Activated CD4-positive, alpha-beta T cell treated with anti-CD3 and anti-CD28 coated beads for 48 hours (primary cell): ENCODE results near the gene SPDYE17.
"Not testable (repeated sequence)": the region's sequence is repeated elsewhere in the genome, so short reads cannot be mapped to it uniquely, and the experiment has no call there.

Experiments used
- DNase-seq: peaks from one replicate; pipeline ENCODE4 v3.0.0-alpha.2; 2020

SPDYE17 gene

GRCh38 chr7:76998285-76998589 lies 33.9 kb downstream of the SPDYE17 start:
- DNase-seq = no peak

GRCh38 chr7:76997381-76998284 lies 34.5 kb downstream of the SPDYE17 start:
- no peak for DNase-seq

DNA sequence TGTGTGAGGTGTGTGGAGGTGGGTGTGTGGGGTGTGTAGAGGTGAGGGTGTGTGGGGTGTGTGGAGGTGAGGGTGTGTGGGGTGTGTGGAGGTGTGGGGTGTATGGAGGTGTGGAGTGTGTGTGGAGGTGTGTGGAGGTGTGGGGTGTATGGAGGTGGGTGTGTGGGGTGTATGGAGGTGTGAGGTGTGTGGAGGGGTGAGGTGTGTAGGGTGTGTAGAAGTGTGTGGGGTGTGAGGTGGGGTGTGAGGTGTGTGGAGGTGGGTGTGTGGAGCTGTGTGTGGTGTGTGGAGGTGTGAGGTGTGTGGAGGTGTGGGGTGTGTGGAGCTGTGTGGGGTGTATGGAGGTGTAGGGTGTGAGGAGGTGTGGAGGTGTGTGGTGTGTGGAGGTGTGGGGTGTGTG lies 35.2 kb downstream of the SPDYE17 start:
- DNase-seq = not testable (repeated sequence)

GRCh38 chr7:76994286-76994685 lies 37.9 kb downstream of the SPDYE17 start:
- not testable (repeated sequence) for DNase-seq

GRCh38 chr7:76993831-76994230 lies 38.3 kb downstream of the SPDYE17 start:
- not testable (repeated sequence) for DNase-seq

DNA sequence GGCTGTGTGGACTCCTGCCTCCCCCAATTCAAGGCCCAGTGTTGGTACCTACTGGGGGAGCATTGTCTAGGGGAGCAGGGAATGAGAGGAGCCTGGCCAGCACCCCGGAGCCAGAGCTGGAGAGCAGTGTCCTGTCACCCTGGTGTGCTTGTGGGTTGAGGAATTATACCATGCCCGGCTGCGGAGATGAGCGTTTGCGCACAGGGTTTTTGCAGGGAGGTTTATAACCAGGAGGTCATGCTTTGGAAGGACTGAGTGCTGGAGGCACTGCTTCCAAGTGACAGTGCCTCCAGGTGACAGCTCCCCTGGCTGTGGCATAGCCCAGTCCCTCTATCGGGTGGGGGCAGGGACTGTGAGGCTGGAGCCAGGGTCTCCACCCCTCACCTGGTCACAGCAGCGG lies 39.3 kb downstream of the SPDYE17 start:
- not testable (repeated sequence) for DNase-seq

DNA sequence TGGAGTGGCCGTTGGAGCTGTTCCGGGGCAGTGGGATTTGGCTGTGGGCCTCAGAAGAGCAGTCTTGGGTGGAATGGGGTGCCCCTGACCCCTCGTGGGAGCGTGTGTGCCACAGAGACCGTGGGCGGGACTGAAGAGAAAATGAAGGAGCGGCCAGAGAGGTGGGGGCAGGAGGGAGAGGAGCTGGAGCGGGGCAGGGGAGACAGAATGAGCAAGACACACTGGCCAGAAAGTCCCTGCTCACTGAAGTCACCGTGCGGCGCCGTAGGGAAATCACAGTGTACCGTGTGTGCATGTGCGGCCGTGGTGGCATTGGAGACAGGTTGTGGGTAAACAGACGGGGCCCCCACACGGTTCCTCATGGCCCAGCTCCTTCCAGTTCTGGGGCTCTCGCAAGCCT lies 40.0 kb downstream of the SPDYE17 start:
- DNase-seq = not testable (repeated sequence)

- not testable (repeated sequence) for DNase-seq
Observed at GRCh38 chr7:76990202-76990601, 42.0 kb downstream of the SPDYE17 start.

GRCh38 chr7:76985924-76986717 lies 46.0 kb downstream of the SPDYE17 start:
- DNase-seq = not testable (repeated sequence)

- not testable (repeated sequence) for DNase-seq
Observed at GRCh38 chr7:76984784-76985136, 47.4 kb downstream of the SPDYE17 start.

GRCh38 chr7:76983937-76984783 lies 48.0 kb downstream of the SPDYE17 start:
- DNase-seq = not testable (repeated sequence)

GRCh38 chr7:76983333-76983732 lies 48.8 kb downstream of the SPDYE17 start:
- DNase-seq = not testable (repeated sequence)

- not testable (repeated sequence) for DNase-seq
Observed at GRCh38 chr7:76982501-76982900, 49.7 kb downstream of the SPDYE17 start.

DNA sequence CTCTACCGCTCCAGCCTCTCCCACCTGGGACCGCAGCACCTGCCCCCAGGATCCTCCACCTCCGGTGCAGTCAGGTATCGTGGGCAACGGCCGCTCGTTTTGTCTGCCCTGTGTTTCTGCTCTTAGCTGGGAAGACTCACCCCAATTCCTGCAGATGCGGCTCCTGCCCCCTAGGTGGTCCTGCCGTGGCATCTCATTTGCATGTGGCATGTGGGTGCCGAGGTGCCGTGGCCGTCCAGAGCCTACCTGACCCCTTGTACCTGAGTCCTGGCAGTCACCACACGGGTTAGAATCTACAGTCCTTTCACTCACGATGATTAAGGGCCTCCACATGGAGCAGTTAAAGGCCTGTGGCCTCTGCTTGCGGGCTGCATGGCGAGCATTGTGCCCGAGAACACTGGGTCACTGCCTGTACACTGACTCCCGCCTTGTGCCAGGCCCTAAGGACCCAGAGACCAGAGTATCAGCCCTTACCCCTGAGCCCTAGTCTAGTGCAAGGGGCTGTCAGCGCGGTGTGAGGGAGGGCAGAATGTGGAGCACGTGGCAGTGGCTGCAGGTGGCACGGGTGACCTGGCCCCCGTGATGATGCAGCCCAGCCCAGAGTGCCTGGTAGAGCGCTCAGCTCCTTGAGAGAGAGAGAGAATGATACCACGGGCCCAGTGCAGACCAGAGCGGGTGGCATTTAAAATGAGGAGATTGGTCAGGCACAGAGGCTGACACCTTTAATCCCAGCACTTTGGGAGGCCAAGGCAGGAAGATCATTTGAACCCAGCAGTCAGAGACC lies 50.8 kb downstream of the SPDYE17 start:
- not testable (repeated sequence) for DNase-seq

DNA sequence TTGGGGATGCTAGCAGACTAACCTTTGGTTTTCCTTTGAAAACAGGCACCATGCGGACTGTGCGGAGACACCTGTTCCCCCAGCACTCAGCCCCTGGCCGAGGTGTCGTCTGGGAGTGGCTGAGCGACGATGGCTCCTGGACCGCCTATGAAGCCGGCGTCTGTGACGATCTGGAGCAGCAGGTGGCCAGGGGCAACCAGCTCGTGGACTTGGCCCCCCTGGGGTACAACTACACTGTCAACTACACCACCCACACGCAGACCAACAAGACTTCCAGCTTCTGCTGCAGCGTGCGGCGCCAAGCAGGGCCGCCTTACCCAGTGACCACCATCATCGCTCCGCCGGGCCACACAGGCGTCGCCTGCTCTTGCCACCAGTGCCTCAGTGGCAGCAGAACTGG lies 51.6 kb downstream of the SPDYE17 start:
- not testable (repeated sequence) for DNase-seq

DNA sequence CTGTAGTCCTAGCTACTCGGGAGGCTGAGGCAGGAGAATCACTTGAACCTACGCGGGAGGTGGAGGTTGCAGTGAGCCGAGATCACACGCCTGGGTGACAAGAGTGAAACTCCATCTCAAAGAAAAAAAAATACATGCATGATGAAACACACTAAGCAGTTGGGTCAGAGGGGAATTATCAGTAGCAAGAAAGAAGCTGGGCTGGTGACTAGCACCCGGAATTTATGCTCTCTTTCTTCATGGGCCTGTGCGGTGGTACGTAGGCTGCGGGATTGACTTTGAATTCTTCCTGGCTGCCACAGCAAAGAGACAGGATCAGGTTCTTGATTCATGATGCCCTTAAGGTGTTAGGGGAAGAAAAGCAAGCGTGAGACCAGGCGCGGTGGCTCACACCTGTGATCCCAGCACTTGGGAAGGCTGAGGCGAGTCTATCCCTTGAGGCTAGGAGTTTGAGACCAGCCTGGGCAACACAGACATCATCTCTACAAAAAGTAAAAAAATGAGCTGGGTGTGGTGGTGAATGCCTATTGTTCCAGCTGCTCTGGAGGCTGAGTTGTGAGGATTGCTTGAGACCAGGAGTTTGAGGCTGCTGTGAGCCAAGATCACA lies 54.3 kb downstream of the SPDYE17 start:
- not testable (repeated sequence) for DNase-seq

GRCh38 chr7:76974793-76975579 lies 57.2 kb downstream of the SPDYE17 start:
- not testable (repeated sequence) for DNase-seq

GRCh38 chr7:76974336-76974735 lies 57.8 kb downstream of the SPDYE17 start:
- DNase-seq = not testable (repeated sequence)

DNA sequence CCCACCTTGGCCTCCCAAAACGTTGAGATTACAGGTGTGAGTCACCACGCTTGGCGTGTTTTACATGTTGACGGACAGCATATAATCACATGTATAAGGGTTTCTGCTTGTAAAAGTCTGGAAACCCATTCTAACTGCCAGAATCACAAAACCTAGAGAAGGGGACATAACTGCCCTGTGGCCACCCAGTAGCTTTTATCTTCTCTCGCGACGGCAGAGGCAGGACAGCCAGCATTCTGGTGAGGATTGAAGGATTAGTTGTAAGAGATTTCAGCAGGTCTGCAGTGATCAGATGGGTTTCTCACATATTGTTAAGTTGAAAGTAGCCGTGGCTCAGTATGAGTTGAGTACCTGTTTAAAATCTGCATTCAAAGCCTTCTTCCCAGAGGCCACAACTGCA lies 59.8 kb downstream of the SPDYE17 start:
- DNase-seq = not testable (repeated sequence)
